Duodenal mucosa (tissue), 2 donors: ENCODE results near the gene CCNF.

Experiments used
- H3K27ac ChIP-seq: one replicate; pipeline ENCODE4 v1.7.0; 2013; ENCODE audit warnings: low read depth, low read length
- H3K27me3 ChIP-seq, 2 donors: one replicate each; pipeline ENCODE4 v1.7.0; 2013; ENCODE audit warnings: low read length in 2 of 2, control low read depth in 1 of 2; ENCODE audit not compliant: insufficient read depth in 2 of 2, control insufficient read depth in 1 of 2
- H3K36me3 ChIP-seq, 2 donors: one replicate each; pipeline ENCODE4 v1.7.0; 2013; ENCODE audit warnings: low read length in 2 of 2, control low read depth in 1 of 2; ENCODE audit not compliant: insufficient read depth in 2 of 2, control insufficient read depth in 1 of 2
- H3K4me1 ChIP-seq, 2 donors: one replicate each; pipeline ENCODE4 v1.7.0; 2013; ENCODE audit warnings: low read length in 2 of 2, control low read depth in 1 of 2; ENCODE audit not compliant: insufficient read depth in 2 of 2, control insufficient read depth in 1 of 2
- H3K4me3 ChIP-seq, 2 donors: one replicate each; pipeline ENCODE4 v1.7.0; 2013; ENCODE audit warnings: low read length in 2 of 2, low read depth in 1 of 2
- H3K9ac ChIP-seq, 2 donors: one replicate each; pipeline ENCODE4 v1.7.0; 2013; ENCODE audit warnings: low read length in 2 of 2, low read depth in 1 of 2
- H3K9me3 ChIP-seq, 2 donors: one replicate each; pipeline ENCODE4 v1.7.0; 2013; ENCODE audit warnings: low read length in 2 of 2, control low read depth in 1 of 2; ENCODE audit not compliant: control insufficient read depth in 1 of 2

CCNF gene

DNA sequence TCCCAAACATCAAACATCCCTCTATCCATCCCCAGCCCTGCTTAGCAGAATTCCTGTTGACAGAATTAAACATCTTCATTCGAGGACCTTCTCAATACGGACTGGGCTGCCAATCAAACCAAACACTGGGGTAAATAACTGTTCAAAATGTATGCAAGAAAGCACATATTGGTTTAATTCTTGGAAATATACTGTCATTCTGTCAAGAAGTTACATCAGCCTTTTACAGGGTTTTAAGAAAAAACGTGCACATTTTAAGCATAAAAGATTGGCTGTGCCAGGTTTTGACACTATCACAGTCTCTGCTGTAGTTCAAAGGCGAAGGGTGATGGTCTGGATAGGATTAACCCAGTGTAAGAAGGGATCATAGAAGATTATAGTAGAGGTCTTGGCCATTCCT is 25.1 kb upstream of the CCNF start:
- Histone ChIP-seq H3K9me3 (no peaks in the 10 kb centered on the region), H3K9ac (no peak overlapping the region), H3K27ac (no peak overlapping the region), H3K36me3 (no peaks in the 10 kb centered on the region), H3K27me3 (no peaks in the 10 kb centered on the region), H3K4me3 (no peak overlapping the region), H3K4me1 (no peaks in the 10 kb centered on the region)

DNA sequence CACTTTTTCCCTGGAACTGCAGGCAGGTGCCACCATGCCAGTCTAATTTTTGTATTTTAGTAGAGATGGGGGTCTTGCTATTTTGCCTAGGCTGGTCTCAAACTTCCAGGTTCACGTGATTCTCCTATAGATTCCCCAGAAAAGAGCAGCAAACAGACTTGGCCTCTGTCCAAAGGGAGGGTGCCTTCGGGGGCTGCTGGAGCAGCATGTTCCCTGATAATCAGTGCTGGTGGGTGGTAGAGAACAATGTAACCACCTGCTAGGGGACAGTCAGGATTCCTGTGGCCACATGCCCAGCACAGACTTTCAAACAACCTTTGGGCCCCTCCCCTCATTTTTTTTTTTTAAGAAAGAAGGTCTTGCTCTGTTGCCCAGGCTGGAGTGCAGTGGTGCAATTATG is 14.2 kb upstream of the CCNF start:
- no peaks in the 10 kb centered on the region for H3K36me3 ChIP-seq
- no peaks in the 10 kb centered on the region for H3K9me3 ChIP-seq
- H3K4me3 ChIP-seq = no peak overlapping the region
- H3K27me3 ChIP-seq = peaks cover 0 to 12% of the 10 kb centered on the region in 2 donors
- H3K9ac ChIP-seq = no peak overlapping the region
- no peaks in the 10 kb centered on the region for H3K4me1 ChIP-seq
- H3K27ac ChIP-seq = no peak overlapping the region

DNA sequence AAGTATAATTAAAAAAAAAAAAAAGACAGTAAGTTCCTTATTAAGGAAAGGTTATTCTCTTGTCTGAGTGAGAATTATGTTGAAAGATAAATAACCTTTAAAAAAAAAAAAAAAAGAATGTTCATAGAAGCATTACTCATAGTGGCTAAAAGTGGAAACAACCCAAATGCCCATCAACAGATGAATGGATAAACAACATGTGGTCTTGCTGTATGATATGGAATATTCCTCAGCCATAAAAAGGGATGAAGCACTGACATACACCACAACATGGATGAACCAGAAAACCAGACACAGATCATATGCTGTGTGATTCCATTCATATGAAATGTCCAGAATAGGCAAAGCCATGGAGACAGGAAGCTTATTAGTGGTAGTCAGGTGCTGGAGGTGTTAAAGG is 9.2 kb upstream of the CCNF start:
- Histone ChIP-seq H3K9me3 (no peaks in the 10 kb centered on the region), H3K27ac (no peak overlapping the region), H3K4me1 (no peaks in the 10 kb centered on the region), H3K27me3 (peaks cover 0 to 7% of the 10 kb centered on the region in 2 donors), H3K4me3 (no peak overlapping the region), H3K9ac (no peak overlapping the region), H3K36me3 (no peaks in the 10 kb centered on the region)

DNA sequence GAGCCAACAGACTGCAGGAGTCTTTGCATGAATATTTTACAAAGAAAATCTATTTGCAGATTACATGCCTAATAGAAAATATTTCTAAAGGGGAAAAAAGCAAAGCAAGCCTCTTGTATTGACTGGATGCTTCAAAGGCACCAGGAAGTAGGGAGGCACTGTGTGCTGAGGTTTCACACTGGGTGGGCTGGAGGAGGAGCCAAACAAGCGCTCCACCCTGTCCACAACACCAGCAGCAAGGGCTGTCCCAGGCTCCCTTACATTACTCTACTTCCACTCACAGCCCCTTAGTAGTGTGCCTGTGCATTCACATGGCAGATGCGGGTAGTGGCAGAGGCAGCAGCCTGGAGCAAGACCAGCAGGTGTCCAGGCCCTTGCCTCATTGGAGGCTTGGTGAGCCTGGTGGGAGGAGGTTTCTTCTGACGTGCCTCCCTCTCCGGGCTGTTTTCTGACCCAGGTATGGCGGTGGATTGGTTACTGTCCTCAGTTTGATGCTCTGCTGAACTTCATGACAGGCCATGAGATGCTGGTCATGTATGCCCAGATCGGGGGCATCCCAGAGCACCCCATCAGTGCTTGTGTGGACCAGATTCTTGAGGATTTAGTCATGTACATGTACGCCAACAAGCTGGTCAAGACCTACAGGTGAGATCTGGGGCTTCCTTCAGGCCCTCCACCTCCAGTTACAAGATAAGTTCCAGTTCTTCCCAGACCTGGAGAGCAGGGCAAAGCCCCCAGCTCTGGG is 7.0 kb upstream of the CCNF start:
- no peaks in the 10 kb centered on the region for H3K27me3 ChIP-seq
- H3K9ac ChIP-seq = no peak overlapping the region
- no peaks in the 10 kb centered on the region for H3K36me3 ChIP-seq
- H3K27ac ChIP-seq = no peak overlapping the region
- no peak overlapping the region for H3K4me3 ChIP-seq
- H3K9me3 ChIP-seq = no peaks in the 10 kb centered on the region
- H3K4me1 ChIP-seq = no peaks in the 10 kb centered on the region

DNA sequence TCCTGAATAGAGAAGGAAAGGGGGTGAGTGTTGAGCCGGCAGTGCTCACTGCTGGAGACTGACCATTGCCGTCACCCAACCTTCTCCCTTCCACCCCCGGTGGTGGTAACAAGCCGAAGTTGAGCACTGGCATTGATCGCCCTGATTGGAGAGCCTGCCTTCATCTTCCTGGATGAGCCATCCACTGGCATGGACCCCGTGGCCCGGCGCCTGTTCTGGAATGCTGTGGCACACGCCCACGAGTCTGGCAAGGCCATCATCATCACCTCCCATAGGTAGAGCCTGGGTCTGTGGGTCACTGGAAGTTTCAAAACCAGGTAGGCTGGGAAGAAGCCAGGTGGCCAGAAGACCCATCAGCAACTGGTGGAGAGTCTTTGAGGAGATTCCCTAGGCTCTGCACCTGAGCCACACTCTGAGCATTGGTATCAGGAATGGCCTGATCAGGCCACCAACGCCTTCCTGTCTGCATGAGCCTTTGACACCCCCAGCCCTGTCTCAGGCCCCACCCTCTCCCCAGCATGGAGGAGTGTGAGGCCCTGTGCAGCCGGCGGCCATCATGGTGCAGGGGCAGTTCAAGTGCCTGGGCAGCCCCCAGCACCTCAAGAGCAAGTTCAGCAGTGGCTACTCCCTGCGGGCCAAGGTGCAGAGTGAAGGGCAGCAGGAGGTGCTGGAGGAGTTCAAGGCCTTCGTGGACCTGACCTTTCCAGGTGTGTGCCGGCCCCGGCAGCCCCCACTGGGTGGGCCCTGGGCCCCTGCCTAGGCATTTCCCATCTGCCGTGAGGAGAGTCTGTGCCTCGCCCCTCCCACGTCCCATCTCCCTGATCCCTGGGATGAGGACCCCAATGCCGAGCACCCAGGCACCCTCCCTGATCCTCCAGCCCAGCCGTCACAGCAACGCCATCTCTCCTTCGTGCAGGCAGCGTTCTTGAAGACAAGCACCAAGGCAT is 4.9 kb upstream of the CCNF start:
- Histone ChIP-seq H3K27ac (no peak overlapping the region), H3K36me3 (no peaks in the 10 kb centered on the region), H3K27me3 (no peaks in the 10 kb centered on the region), H3K4me3 (no peak overlapping the region), H3K4me1 (peaks cover 0 to 8% of the 10 kb centered on the region in 2 donors), H3K9ac (no peak overlapping the region), H3K9me3 (no peaks in the 10 kb centered on the region)

DNA sequence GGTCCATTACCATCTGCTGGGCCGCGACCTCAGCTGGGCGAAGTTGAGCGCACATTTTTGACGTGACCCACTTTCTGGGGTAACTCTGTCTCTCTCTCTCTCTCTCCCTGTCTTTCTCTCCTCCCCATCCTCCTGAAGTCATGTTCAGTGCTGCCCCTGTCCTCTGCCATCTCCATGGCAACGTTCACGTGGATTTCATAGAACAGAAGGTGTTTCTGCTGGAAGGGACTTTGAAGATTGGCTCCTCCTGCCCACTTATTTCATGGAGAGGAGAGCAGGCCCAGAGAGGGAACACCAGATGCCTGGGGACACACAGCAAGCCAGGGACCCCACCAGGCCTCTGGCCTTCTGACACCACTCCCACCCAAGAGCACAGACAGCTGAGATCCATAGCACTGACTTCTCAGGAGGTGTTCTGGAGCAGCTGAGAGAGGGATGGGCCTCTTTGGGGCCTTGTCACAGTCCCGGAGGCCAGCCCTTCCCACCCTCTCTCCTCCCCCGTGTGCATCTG is 4.2 kb upstream of the CCNF start:
- Histone ChIP-seq H3K27me3 (no peaks in the 10 kb centered on the region), H3K36me3 (no peaks in the 10 kb centered on the region), H3K4me1 (peaks cover 2 to 11% of the 10 kb centered on the region in 2 donors), H3K27ac (no peak overlapping the region), H3K9ac (no peak overlapping the region), H3K9me3 (no peaks in the 10 kb centered on the region), H3K4me3 (no peak overlapping the region)

DNA sequence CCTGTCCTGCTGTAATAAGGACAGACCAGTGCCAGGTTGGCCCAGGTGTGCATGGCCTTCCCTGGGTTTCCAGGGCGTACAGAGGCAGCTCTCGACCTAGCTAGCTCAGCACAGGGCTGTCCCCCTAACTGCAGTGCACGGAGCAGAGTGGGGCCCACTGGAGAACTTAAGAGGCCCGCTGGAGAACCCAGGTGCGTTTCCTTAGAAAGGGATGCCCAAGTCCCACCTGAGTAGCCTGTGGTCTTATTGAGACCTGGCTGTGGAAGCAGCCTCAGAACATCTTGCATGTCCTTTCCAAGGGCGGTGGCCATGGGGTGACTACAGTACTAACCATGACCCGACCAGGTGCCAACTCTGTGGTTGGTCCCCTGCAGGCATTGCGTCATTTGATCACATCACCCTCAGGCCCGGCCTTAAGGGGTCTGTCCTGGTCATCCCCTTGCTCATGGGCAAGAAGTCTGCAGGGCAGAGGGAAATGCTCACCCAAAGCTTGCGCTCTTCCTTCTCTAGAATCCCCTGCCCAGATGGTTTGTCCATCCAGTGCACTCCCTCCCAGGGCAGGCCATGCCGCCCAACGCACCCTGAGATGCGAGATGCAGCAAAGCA is 3.3 kb upstream of the CCNF start:
- no peak overlapping the region for H3K4me3 ChIP-seq
- H3K9ac ChIP-seq = no peak overlapping the region
- H3K9me3 ChIP-seq = no peaks in the 10 kb centered on the region
- no peaks in the 10 kb centered on the region for H3K27me3 ChIP-seq
- peaks cover 9 to 20% of the 10 kb centered on the region in 2 donors for H3K4me1 ChIP-seq
- no peaks in the 10 kb centered on the region for H3K36me3 ChIP-seq
- no peak overlapping the region for H3K27ac ChIP-seq

DNA sequence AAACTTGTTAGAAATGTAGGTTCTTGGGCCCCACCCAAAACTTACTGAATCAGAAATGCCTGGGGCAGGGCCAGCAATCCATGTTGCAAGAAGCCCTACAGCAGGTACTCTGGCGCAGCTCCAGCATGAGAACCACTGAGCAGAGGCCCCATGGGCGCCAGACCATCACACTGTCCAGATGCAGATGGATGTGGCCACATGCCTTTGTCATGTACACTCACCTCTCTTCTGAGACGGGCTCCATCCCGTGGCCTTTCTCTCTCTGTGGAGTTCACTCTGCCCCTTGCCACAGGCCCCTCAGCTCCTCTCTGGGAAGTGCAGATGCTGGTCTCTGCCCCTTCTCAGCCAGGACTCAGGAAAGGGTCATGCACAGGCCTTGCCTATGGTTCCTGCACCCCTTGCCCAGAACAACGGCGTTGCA is 2.3 kb upstream of the CCNF start:
- Histone ChIP-seq H3K9ac (no peak overlapping the region), H3K4me3 (no peak overlapping the region), H3K27ac (no peak overlapping the region), H3K4me1 (peaks cover 9 to 22% of the 10 kb centered on the region in 2 donors), H3K36me3 (no peaks in the 10 kb centered on the region), H3K27me3 (no peaks in the 10 kb centered on the region), H3K9me3 (no peaks in the 10 kb centered on the region)

DNA sequence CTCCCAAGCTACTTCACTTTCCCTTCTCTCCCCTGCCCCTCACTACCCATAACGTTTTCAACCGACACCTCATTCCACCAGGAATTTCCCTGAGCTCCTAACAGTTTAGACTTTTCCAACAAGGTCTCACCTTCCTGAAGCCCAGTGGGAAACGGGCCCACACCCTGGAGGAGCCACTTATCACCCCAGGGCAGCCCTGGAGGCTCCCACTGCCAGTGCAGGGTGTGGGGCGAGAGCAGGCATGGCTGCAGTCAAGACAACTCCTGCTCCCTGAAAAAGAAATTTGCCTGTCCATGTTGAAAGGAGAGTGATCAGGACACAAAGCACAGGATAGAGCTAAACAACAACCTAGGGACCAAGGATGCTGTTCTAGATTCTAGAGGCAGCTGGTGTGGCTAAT is 1.7 kb upstream of the CCNF start:
- H3K4me1 ChIP-seq = peaks cover 9 to 22% of the 10 kb centered on the region in 2 donors
- no peak overlapping the region for H3K4me3 ChIP-seq
- H3K27ac ChIP-seq = no peak overlapping the region
- no peak overlapping the region for H3K9ac ChIP-seq
- H3K27me3 ChIP-seq = no peaks in the 10 kb centered on the region
- no peaks in the 10 kb centered on the region for H3K9me3 ChIP-seq
- H3K36me3 ChIP-seq = peaks cover 0 to 5% of the 10 kb centered on the region in 2 donors
